B cell (primary cell): ENCODE measurements around the gene GABRR3.

Source experiments
- CTCF ChIP-seq: fragments of 200-600 bp; IDR thresholded peaks from one replicate; pipeline ENCODE4 v1.8.0; 2022; ENCODE audit warnings: antibody characterized with exemption, mild to moderate bottlenecking
- EZH2 ChIP-seq: IDR thresholded peaks from 2 replicates; pipeline ENCODE4 v1.6.1; 2012; ENCODE audit warnings: borderline replicate concordance, low read depth, mild to moderate bottlenecking, moderate library complexity, low read length; ENCODE audit not compliant: insufficient read depth, poor library complexity, severe bottlenecking

GRCh38 chr3:97970956-97971620 lies 64.0 kb downstream of the GABRR3 start:
- TF ChIP-seq CTCF (no peak), EZH2 (no peak)
